ENCODE data around the gene SLC6A6.

GRCh38 chr3:14474363-14475081, 72.1 kb downstream of the SLC6A6 start:
- no peak for TF ChIP-seq EZH2 (IDR thresholded peaks at IDR 0.05; ENCODE audit: borderline replicate concordance)
- TF ChIP-seq CTCF (IDR thresholded peaks at IDR 0.05; ENCODE audit: poor library complexity): no peak
- TF ChIP-seq EZH2phosphoT487 (IDR thresholded peaks at IDR 0.05; ENCODE audit: low read depth, severe bottlenecking, unreplicated experiment): no peak

Measured in hepatocyte (in vitro differentiated cells).